GM18505 (cell line): ENCODE data around the gene CTTNBP2NL.
"Not testable (repeated sequence)": the region's sequence is repeated elsewhere in the genome, so short reads cannot be mapped to it uniquely, and the experiment has no call there.

ENCODE experiments used
- ATAC-seq: cut with Tn5 transposase; IDR thresholded peaks from one replicate; pipeline ENCODE4 v1.9.1; 2021; ENCODE audit not compliant: unreplicated experiment
- POLR2A ChIP-seq: IDR thresholded peaks from 4 replicates; pipeline ENCODE4 v1.6.1; 2011; ENCODE audit warnings: borderline replicate concordance; ENCODE audit not compliant: insufficient read depth, insufficient read length; ENCODE audit errors: extremely low read depth

The CTTNBP2NL gene

GRCh38 chr1:112450773-112451172 is 54.8 kb downstream of the CTTNBP2NL start:
- no peak for ATAC-seq
- no peak for TF ChIP-seq POLR2A

- not testable (repeated sequence) for ATAC-seq
These were observed 55.3 kb downstream of the CTTNBP2NL start for GRCh38 chr1:112451301-112451700.

- TF ChIP-seq POLR2A: no peak
- no peak for ATAC-seq
These were observed 57.9 kb downstream of the CTTNBP2NL start for GRCh38 chr1:112453876-112454275.

- TF ChIP-seq POLR2A: no peak
- no peak for ATAC-seq
These were observed 58.3 kb downstream of the CTTNBP2NL start for GRCh38 chr1:112454316-112454715.

GRCh38 chr1:112457241-112457640 is 61.2 kb downstream of the CTTNBP2NL start:
- TF ChIP-seq POLR2A: no peak
- no peak for ATAC-seq

- ATAC-seq: no peak
- TF ChIP-seq POLR2A: no peak
These were observed 61.9 kb downstream of the CTTNBP2NL start for GRCh38 chr1:112457955-112458354.

GRCh38 chr1:112458756-112459155 is 62.7 kb downstream of the CTTNBP2NL start:
- no peak for TF ChIP-seq POLR2A
- no peak for ATAC-seq

GRCh38 chr1:112460615-112461014 is 64.6 kb downstream of the CTTNBP2NL start:
- no peak for ATAC-seq
- no peak for TF ChIP-seq POLR2A

- no peak for ATAC-seq
- TF ChIP-seq POLR2A: no peak
These were observed 65.3 kb downstream of the CTTNBP2NL start for GRCh38 chr1:112461200-112461871.

- no peak for ATAC-seq
- TF ChIP-seq POLR2A: no peak
These were observed 66.9 kb downstream of the CTTNBP2NL start for GRCh38 chr1:112462953-112463279.

GRCh38 chr1:112464501-112464900 is 68.5 kb downstream of the CTTNBP2NL start:
- no peak for ATAC-seq

GRCh38 chr1:112465122-112465521 is 69.1 kb downstream of the CTTNBP2NL start:
- TF ChIP-seq POLR2A: no peak

More at GRCh38 chr1:112464501-112464900, 68.5 kb downstream of the CTTNBP2NL start:
- TF ChIP-seq POLR2A: no peak

GRCh38 chr1:112466078-112466660 is 70.2 kb downstream of the CTTNBP2NL start:
- peak; percentile 31 for TF ChIP-seq POLR2A
- ATAC-seq: peak; percentile 92

More at GRCh38 chr1:112465122-112465521, 69.1 kb downstream of the CTTNBP2NL start:
- ATAC-seq: no peak

GRCh38 chr1:112470324-112470723 is 74.3 kb downstream of the CTTNBP2NL start:
- ATAC-seq: not testable (repeated sequence)

- ATAC-seq: no peak
- no peak for TF ChIP-seq POLR2A
These were observed 75.0 kb downstream of the CTTNBP2NL start for GRCh38 chr1:112470966-112471365.
